22Rv1 (cell line): ENCODE data around the gene CBY2.

Experiments used
- H3K27ac ChIP-seq: fragments of 450-650 bp; 2 replicates; pipeline ENCODE4 v1.5.1; 2017
- CTCF ChIP-seq: fragments of 450-650 bp; IDR thresholded peaks from 2 replicates; pipeline ENCODE4 v1.5.1; 2017; ENCODE audit warnings: mild to moderate bottlenecking
- ZFX ChIP-seq: fragments of 450-650 bp; IDR thresholded peaks from 2 replicates; pipeline ENCODE4 v1.6.1; 2017; ENCODE audit warnings: antibody characterized with exemption, borderline replicate concordance

Gene CBY2

GRCh38 chr13:45691251-45691650 is 10.9 kb upstream of the CBY2 start:
- no peak overlapping the region for H3K27ac ChIP-seq
- TF ChIP-seq CTCF (no peak), ZFX (no peak)

- H3K27ac ChIP-seq: no peak overlapping the region
- no peak for TF ChIP-seq ZFX
- no peak for TF ChIP-seq CTCF
Observed at GRCh38 chr13:45691667-45692066, 10.5 kb upstream of the CBY2 start.

- TF ChIP-seq ZFX (no peak), CTCF (no peak)
- no peak overlapping the region for H3K27ac ChIP-seq
Observed at GRCh38 chr13:45695198-45695730, 6.9 kb upstream of the CBY2 start.

DNA sequence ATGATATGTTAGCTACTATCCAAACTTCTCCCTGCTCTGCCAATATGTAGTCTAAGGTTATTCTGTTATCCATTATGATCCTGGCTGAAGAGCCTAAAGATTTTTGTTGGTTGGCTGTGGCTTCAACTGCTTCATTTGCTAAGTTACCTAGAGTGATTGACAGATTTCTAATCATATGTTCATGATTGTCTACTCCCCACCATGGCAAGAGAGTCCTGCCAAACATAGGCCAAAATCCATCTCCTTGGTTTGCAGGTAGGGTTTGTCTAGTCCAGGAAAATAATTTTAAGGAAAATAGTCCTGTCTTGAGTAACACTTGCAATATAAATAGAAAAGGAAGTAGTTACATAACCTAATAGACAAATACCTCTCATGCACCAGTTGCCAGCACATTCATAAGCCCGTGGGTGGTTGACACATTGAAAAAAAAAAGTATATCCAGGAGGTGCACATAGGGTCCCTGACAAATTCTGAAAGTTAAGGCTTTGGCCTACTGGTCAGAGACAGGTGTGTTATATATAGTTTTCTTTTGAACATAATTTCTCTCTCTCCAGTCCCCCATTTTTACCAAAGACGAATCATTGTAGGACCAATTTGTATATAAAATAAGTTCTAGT is 5.4 kb upstream of the CBY2 start:
- H3K27ac ChIP-seq: no peak overlapping the region
- TF ChIP-seq CTCF: no peak
- TF ChIP-seq ZFX: no peak

- no peak overlapping the region for H3K27ac ChIP-seq
- no peak for TF ChIP-seq CTCF
- no peak for TF ChIP-seq ZFX
Observed at GRCh38 chr13:45700971-45701900, 884 bp upstream of the CBY2 start.

- no peak for TF ChIP-seq CTCF
- no peak overlapping the region for H3K27ac ChIP-seq
Observed at GRCh38 chr13:45702869-45703391, 810 bp downstream of the CBY2 start.

- TF ChIP-seq ZFX (no peak), CTCF (no peak)
- H3K27ac ChIP-seq: no peak overlapping the region
Observed at GRCh38 chr13:45704211-45704739, 2.2 kb downstream of the CBY2 start.
